Spleen (tissue), 13 donors: ENCODE data around the gene AP5M1. TPM values are rescaled to one million over a fixed set of nuclear protein-coding genes. Genes with fewer than 3 reads are reported as not detected.
"Not testable (repeated sequence)": the region's sequence is repeated elsewhere in the genome, so short reads cannot be mapped to it uniquely, and the experiment has no call there.

Experiments
- DNase-seq: peaks from one replicate; pipeline ENCODE4 v3.0.0-alpha.2; 2020
- H3K27ac ChIP-seq, 8 donors: fragments of 200-600 bp; sonication (generic) in 7 of 8; 1 replicate in 4 of 8; 2 replicates in 4 of 8; pipeline versions ENCODE4 v1.5.0 to v1.8.0; 2016 to 2021; ENCODE audit warnings: inconsistent platforms in 4 of 8, mild to moderate bottlenecking in 4 of 8, moderate library complexity in 1 of 8
- H3K27me3 ChIP-seq, 7 donors: fragments of 200-600 bp; sonication (generic) in 6 of 7; replicated peaks in 1 of 7; 1 replicate in 4 of 7; 2 replicates in 3 of 7; pipeline versions ENCODE4 v1.5.0 to v1.8.0; 2016 to 2021; ENCODE audit warnings: inconsistent platforms in 3 of 7, mild to moderate bottlenecking in 1 of 7
- H3K36me3 ChIP-seq, 6 donors: fragments of 200-600 bp; sonication (generic) in 5 of 6; 1 replicate in 4 of 6; 2 replicates in 2 of 6; pipeline versions ENCODE4 v1.5.0 to v1.8.0; 2016 to 2021; ENCODE audit warnings: inconsistent platforms in 2 of 6
- H3K4me1 ChIP-seq, 6 donors: fragments of 200-600 bp; sonication (generic) in 5 of 6; 1 replicate in 3 of 6; 2 replicates in 3 of 6; pipeline versions ENCODE4 v1.5.0 to v1.8.0; 2016 to 2021; ENCODE audit warnings: inconsistent platforms in 3 of 6
- H3K4me3 ChIP-seq, 8 donors: fragments of 200-600 bp; sonication (generic) in 7 of 8; 1 replicate in 4 of 8; 2 replicates in 4 of 8; pipeline versions ENCODE4 v1.5.0 to v1.8.0; 2016 to 2021; ENCODE audit warnings: inconsistent platforms in 4 of 8, mild to moderate bottlenecking in 4 of 8, moderate library complexity in 2 of 8
- H3K9me3 ChIP-seq, 8 donors: fragments of 200-600 bp; sonication (generic) in 7 of 8; 1 replicate in 4 of 8; 2 replicates in 4 of 8; pipeline versions ENCODE4 v1.5.0 to v1.8.0; 2016 to 2021; ENCODE audit warnings: inconsistent platforms in 4 of 8
- POLR2A ChIP-seq, 3 donors: fragments of 450-650 bp; IDR thresholded peaks; one replicate each; pipeline ENCODE4 v1.5.1; 2017; ENCODE audit warnings: antibody characterized with exemption in 3 of 3, mild to moderate bottlenecking in 1 of 3
- POLR2AphosphoS5 ChIP-seq, 3 donors: sonication (generic); formaldehyde crosslinking; IDR thresholded peaks; one replicate each; pipeline ENCODE4 v1.5.1; 2017; ENCODE audit warnings: antibody characterized with exemption in 3 of 3
- WGBS, 5 donors: extraction: QIAGEN DNeasy Blood & Tissue Kit in 3 of 5; methylation state at CpG; one replicate each; pipeline versions ENCODE4 v1.1.5 to v1.1.7; 2013 to 2018; 5-methylcytosine and 5-hydroxymethylcytosine counted together
- intact Hi-C: fragments of 100-400 bp; cut with DNase I; formaldehyde crosslinking; loops from one replicate; pipeline ENCODE4 v1.15.0; 2023; ENCODE audit warnings: low total_unique reads
- long read RNA-seq, 2 donors: transcript quantifications; one replicate each; lab custom pipeline, GENCODE V29; 2026
- polyA plus RNA-seq, 3 donors: library from polyadenylated mRNA; stranded (reverse); fragments of 200-250 nt; gene quantifications; one replicate each; pipeline ENCODE4 v1.2.1, GENCODE V29; 2013
- total RNA-seq, 7 donors: library from RNA; depleted of rRNA in 3 of 7; stranded (reverse); fragments of >200 nt in 3 of 7; fragmentation: NEBNext Ultra II Directional in 4 of 7; extraction: Animal tissue kit (Norgen Biotek cat#: 25700) in 4 of 7; gene quantifications; one replicate each; pipeline versions ENCODE4 v1.1.0 to v1.2.1, GENCODE V29; 2016 to 2021
- TF ChIP-seq, protein P1 (sequence below), 11 experiments: fragments of 200-600 bp in 7 of 11; fragments of 450-650 bp in 4 of 11; sonication (generic) in 4 of 11; IDR thresholded peaks in 8 of 11; conservative IDR thresholded peaks in 3 of 11; 1 replicate in 7 of 11; 2 replicates in 4 of 11; pipeline versions ENCODE4 v1.4.0 to v1.8.0; 2016 to 2021; ENCODE audit warnings: antibody characterized with exemption in 11 of 11, inconsistent platforms in 4 of 11, mild to moderate bottlenecking in 1 of 11
- donor health status: healthy with polysubstance abuse.
- donor health status: DM: no; HTN: no; CAD: no; lungs with moderate emphysema.
- donor health status: DM: no; HTN: no; CAD: no.
- donor health status: Bipolar disorder and iron deficiency.
- donor health status: healthy.
- donor health status: DM: no; HTN: no; CAD: no.
- donor health status: DM: yes; HTN: yes; CAD: no.

AP5M1 gene, protein sequence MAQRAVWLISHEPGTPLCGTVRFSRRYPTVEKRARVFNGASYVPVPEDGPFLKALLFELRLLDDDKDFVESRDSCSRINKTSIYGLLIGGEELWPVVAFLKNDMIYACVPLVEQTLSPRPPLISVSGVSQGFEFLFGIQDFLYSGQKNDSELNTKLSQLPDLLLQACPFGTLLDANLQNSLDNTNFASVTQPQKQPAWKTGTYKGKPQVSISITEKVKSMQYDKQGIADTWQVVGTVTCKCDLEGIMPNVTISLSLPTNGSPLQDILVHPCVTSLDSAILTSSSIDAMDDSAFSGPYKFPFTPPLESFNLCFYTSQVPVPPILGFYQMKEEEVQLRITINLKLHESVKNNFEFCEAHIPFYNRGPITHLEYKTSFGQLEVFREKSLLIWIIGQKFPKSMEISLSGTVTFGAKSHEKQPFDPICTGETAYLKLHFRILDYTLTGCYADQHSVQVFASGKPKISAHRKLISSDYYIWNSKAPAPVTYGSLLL
- total RNA-seq (10 to 100 TPM; 31.5 to 47.9 (median 43.7) TPM), polyA plus RNA-seq (1 to 10 TPM; 6.1 to 8.8 (median 6.9) TPM)
- long read RNA-seq, donor 1, full-length matches to known transcripts, result 10 of 10 reads
- long read RNA-seq, donor 1, partial matches to known transcripts, result 0 of 10 reads
- long read RNA-seq, donor 1, other reads (novel, unspliced or antisense), result 0 of 10 reads
- long read RNA-seq, donor 2, full-length matches to known transcripts, result 10 of 10 reads
- long read RNA-seq, donor 2, partial matches to known transcripts, result 0 of 10 reads
- long read RNA-seq, donor 2, other reads (novel, unspliced or antisense), result 0 of 10 reads

DNA sequence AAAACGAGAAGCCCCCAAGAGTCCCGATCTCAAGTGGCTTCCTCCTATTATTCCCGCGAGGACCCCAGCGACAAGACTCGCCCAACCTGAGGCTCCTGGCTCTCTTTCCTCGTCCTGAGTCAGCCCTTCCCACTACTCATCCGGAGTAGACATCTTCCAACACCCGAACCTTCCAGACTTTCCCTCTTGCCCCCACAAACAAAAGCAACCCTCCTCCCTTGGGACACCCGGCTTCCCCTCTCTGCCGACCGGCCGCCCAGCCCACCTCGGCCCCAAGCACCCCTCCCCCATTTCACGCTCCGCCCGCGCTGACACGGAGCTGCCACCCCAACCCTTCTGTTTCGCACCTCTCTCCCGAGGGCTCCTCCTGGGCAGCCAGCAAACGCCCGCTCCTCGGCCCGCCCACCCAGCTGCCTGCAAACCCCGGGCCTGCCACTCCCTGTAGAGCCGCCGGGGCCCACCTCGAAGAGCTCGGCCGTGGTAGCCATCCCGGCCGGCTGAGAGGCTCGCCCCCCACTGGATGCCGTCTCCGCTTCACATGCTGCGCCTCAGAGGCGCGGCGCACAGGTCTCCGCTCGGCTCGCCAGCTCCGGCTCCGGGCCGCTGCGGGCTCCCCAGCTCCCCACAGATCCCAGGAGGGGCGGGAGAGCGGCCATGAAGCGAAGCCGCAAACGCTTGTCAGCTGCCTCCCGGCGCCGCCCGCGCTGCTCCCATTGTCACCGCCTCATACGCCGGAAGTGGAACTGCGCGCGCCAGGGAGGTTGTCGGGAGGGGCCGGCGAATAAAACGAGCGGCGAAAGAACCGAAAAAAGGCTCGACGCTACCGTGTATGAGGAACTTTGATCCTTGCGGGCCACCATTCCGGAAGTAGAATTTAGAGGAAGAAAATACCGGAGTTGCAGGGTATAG, at the start of gene AP5M1, which contains the start of gene EXOC5:
Gene AP5M1, plus strand, starts transcription at position 811 of the 909 bp plus-strand sequence. CDS start 344 bp downstream, outside the sequence.
Gene EXOC5, minus strand, starts transcription at position 745 of the 909 bp plus-strand sequence. Its CDS starts 257 bp downstream, at position 488.
- TF ChIP-seq, protein P1, sequence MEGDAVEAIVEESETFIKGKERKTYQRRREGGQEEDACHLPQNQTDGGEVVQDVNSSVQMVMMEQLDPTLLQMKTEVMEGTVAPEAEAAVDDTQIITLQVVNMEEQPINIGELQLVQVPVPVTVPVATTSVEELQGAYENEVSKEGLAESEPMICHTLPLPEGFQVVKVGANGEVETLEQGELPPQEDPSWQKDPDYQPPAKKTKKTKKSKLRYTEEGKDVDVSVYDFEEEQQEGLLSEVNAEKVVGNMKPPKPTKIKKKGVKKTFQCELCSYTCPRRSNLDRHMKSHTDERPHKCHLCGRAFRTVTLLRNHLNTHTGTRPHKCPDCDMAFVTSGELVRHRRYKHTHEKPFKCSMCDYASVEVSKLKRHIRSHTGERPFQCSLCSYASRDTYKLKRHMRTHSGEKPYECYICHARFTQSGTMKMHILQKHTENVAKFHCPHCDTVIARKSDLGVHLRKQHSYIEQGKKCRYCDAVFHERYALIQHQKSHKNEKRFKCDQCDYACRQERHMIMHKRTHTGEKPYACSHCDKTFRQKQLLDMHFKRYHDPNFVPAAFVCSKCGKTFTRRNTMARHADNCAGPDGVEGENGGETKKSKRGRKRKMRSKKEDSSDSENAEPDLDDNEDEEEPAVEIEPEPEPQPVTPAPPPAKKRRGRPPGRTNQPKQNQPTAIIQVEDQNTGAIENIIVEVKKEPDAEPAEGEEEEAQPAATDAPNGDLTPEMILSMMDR (IDR thresholded peaks at IDR 0.05 in 8 of 11, conservative IDR thresholded peaks at IDR 0.05 in 3 of 11), result peak in 6 of 11 experiments; percentile 2 to 28 (median 18)
- TF ChIP-seq POLR2A (IDR thresholded peaks at IDR 0.05), result peak in 2 of 3 donors; percentile 12 to 31
- TF ChIP-seq POLR2AphosphoS5 (IDR thresholded peaks at IDR 0.05), result peak; percentile 91 to 95 (median 95)
- DNase-seq, result peak; percentile 98
- H3K36me3 ChIP-seq, result peaks cover 0 to 9% (median 0%) of the 10 kb centered on the region in 6 donors
- H3K27me3 ChIP-seq, result no peaks in the 10 kb centered on the region
- intact Hi-C loops, result loop anchor here (5.0 kb wide), 1 partner anchor 124 kb away; the partner anchor contains the start of gene NAA30
- H3K4me3 ChIP-seq, result peak within 1 kb of the TSS; percentile 47 to 91 (median 83)
- peaks cover 28 to 88% (median 63%) of the 10 kb centered on the region in 6 donors for H3K4me1 ChIP-seq
- WGBS, 5 donors, result 0 to 1% (median 1%) methylated on average over 61 to 76 of the region's 76 CpGs
- H3K9me3 ChIP-seq, result no peaks in the 10 kb centered on the region
- peak within 1 kb of the TSS; percentile 91 to 99 (median 97) for H3K27ac ChIP-seq

DNA sequence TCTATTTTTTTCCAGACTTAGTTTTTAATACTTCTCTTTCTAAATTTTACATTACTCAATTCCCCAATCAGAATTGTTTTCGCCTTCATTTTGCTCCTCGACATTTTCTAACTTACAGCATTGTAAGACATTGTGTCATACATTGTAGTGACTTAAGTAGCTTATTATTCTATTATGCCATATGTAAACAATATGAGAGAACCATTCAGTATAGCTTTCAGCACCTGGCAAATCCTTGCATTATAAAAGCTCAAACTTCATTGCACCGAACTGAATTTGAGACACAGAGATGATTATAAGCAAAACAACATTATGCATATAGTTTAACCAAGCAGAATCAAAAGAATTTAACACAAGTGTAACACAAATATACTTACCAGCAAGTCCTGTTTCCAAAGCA, 46.8 kb upstream of the AP5M1 start:
- Histone ChIP-seq H3K27ac (no peak overlapping the region), H3K9me3 (no peaks in the 10 kb centered on the region), H3K36me3 (peaks cover 0 to 88% (median 33%) of the 10 kb centered on the region in 6 donors), H3K4me1 (no peaks in the 10 kb centered on the region), H3K4me3 (no peak overlapping the region), H3K27me3 (no peaks in the 10 kb centered on the region)
- 95 to 99% (median 98%) methylated on average over 3 of the region's 3 CpGs for WGBS, 5 donors
- intact Hi-C loops, result no loop called here
- no peak for DNase-seq
- TF ChIP-seq POLR2A (IDR thresholded peaks at IDR 0.05), result no peak
- TF ChIP-seq, protein P1 (IDR thresholded peaks at IDR 0.05 in 8 of 11, conservative IDR thresholded peaks at IDR 0.05 in 3 of 11), result no peak
- TF ChIP-seq POLR2AphosphoS5 (IDR thresholded peaks at IDR 0.05), result no peak

DNA sequence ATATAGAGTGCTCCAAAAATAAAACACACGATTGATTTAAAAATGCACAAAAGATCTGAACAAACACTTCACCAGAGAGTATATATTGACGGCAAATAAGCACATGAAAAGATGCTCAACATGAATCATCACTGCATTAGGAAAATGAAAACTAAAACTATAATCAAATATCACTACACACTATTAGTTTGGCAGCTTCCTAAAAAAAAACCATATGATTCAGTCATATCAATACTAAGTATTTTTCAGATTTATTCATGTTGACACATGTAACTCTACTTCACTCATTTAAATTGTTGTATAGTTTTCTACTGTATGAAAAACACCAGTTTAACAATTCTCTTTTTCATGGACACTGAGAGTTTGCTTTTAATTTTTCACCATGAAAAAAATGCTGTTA, 41.7 kb upstream of the AP5M1 start:
- Histone ChIP-seq H3K27me3 (no peaks in the 10 kb centered on the region), H3K27ac (no peak overlapping the region), H3K36me3 (peaks cover 5 to 90% (median 36%) of the 10 kb centered on the region in 6 donors), H3K9me3 (peaks cover 0 to 7% (median 3%) of the 10 kb centered on the region in 8 donors), H3K4me1 (no peaks in the 10 kb centered on the region), H3K4me3 (no peak overlapping the region)
- DNase-seq, result no peak
- TF ChIP-seq, protein P1 (IDR thresholded peaks at IDR 0.05 in 8 of 11, conservative IDR thresholded peaks at IDR 0.05 in 3 of 11), result no peak
- TF ChIP-seq POLR2A (IDR thresholded peaks at IDR 0.05) (no peak), POLR2AphosphoS5 (IDR thresholded peaks at IDR 0.05) (no peak)
- WGBS, 5 donors, result 68 to 89% (median 81%) methylated on average over 2 of the region's 2 CpGs
- intact Hi-C loops, result no loop called here

DNA sequence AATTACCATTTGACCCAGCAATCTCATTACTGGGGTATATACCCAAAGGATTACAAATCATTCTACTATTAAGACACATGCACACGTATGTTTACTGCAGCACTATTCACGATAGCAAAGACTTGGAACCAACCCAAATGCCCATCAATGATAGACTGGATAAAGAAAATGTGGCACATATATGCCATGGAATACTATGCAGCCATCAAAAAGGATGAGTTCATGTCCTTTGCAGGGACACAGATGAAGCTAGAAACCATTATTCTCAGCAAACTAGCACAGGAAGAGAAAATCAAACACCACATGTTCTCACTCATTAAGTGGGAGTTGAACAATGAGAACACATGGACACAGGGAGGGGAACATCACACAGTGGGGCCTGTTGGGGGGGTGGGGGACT, 40.5 kb upstream of the AP5M1 start:
- peaks cover 5 to 92% (median 43%) of the 10 kb centered on the region in 6 donors for H3K36me3 ChIP-seq
- intact Hi-C loops, H3K27ac ChIP-seq, H3K9me3 ChIP-seq, DNase-seq, H3K4me1 ChIP-seq, H3K4me3 ChIP-seq, H3K27me3 ChIP-seq: not testable (repeated sequence)
- WGBS, 5 donors, result 89 to 100% (median 94%) methylated on average over 2 of the region's 2 CpGs
